ENCODE data around the gene CNKSR1.

The CNKSR1 gene

GRCh38 chr1:26162220-26162709 lies 15.0 kb upstream of the CNKSR1 start:
- TF ChIP-seq FOXM1 (IDR thresholded peaks at IDR 0.05; ENCODE audit: borderline replicate concordance, low read depth) (no peak), EGR1 (IDR thresholded peaks at IDR 0.05) (no peak), REST (IDR thresholded peaks at IDR 0.05; ENCODE audit: low read depth) (no peak), ZBTB7A (IDR thresholded peaks at IDR 0.05; ENCODE audit: low read depth) (no peak), TEAD4 (IDR thresholded peaks at IDR 0.05) (no peak), CEBPB (IDR thresholded peaks at IDR 0.05) (no peak), RAD21 (IDR thresholded peaks at IDR 0.05; ENCODE audit: low read depth) (no peak), NFIC (IDR thresholded peaks at IDR 0.05) (no peak), EP300 (IDR thresholded peaks at IDR 0.05; ENCODE audit: borderline replicate concordance) (no peak), CREB1 (IDR thresholded peaks at IDR 0.05; ENCODE audit: low read depth) (no peak), TAF1 (IDR thresholded peaks at IDR 0.05; ENCODE audit: low read depth) (no peak), YY1 (IDR thresholded peaks at IDR 0.05; ENCODE audit: low read depth) (no peak)
- TF ChIP-seq, protein P1, sequence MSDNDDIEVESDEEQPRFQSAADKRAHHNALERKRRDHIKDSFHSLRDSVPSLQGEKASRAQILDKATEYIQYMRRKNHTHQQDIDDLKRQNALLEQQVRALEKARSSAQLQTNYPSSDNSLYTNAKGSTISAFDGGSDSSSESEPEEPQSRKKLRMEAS (IDR thresholded peaks at IDR 0.05): no peak

GRCh38 chr1:26163684-26164035 lies 13.6 kb upstream of the CNKSR1 start:
- TF ChIP-seq FOXM1 (IDR thresholded peaks at IDR 0.05; ENCODE audit: borderline replicate concordance, low read depth): no peak
- TF ChIP-seq TAF1 (IDR thresholded peaks at IDR 0.05; ENCODE audit: low read depth): no peak
- TF ChIP-seq EP300 (IDR thresholded peaks at IDR 0.05; ENCODE audit: borderline replicate concordance): no peak
- TF ChIP-seq, protein P1 (IDR thresholded peaks at IDR 0.05): no peak
- no peak for TF ChIP-seq YY1 (IDR thresholded peaks at IDR 0.05; ENCODE audit: low read depth)
- TF ChIP-seq CEBPB (IDR thresholded peaks at IDR 0.05): no peak
- no peak for TF ChIP-seq CREB1 (IDR thresholded peaks at IDR 0.05; ENCODE audit: low read depth)
- no peak for TF ChIP-seq REST (IDR thresholded peaks at IDR 0.05; ENCODE audit: low read depth)
- TF ChIP-seq NFIC (IDR thresholded peaks at IDR 0.05): no peak

GRCh38 chr1:26164036-26164860 lies 13.0 kb upstream of the CNKSR1 start:
- TF ChIP-seq YY1 (IDR thresholded peaks at IDR 0.05; ENCODE audit: low read depth) (0 out of 2 replicates have a peak, but pooled peaks have one; percentile 52), USF1 (IDR thresholded peaks at IDR 0.05) (peak; percentile 79), EGR1 (IDR thresholded peaks at IDR 0.05) (no peak), RAD21 (IDR thresholded peaks at IDR 0.05; ENCODE audit: low read depth) (0 out of 2 replicates have a peak, but pooled peaks have one; percentile 8)

GRCh38 chr1:26164861-26165842 lies 12.1 kb upstream of the CNKSR1 start:
- TF ChIP-seq NFIC (IDR thresholded peaks at IDR 0.05) (no peak), FOXM1 (IDR thresholded peaks at IDR 0.05; ENCODE audit: borderline replicate concordance, low read depth) (no peak), YY1 (IDR thresholded peaks at IDR 0.05; ENCODE audit: low read depth) (no peak), RAD21 (IDR thresholded peaks at IDR 0.05; ENCODE audit: low read depth) (no peak)

DNA sequence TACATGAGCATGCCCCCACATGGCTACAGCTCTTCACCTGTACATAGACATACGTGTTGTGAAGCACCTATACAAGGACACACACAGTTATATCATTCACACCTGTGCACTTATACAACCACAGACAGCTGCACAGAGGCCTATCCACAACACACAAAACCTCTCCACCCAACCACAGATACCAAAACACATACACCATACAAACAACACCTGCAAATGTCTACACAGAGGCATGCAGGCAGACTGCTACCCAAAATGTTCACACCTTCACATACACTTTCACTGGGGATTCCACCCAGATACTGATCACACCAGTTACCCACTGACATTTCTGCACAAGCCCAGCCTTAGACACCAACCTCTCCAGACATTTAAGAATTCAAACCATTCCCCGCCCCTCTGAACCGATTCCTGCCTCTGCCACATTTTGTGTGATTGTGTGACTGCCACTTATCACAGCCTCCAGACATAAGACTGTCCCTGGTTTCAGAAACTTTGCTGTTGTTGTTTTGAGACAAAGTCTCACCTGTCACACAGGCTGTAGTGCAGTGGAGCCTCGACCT lies 10.5 kb upstream of the CNKSR1 start:
- TF ChIP-seq USF1 (IDR thresholded peaks at IDR 0.05) (no peak), YY1 (IDR thresholded peaks at IDR 0.05; ENCODE audit: low read depth) (no peak), RAD21 (IDR thresholded peaks at IDR 0.05; ENCODE audit: low read depth) (no peak), NFIC (IDR thresholded peaks at IDR 0.05) (no peak), EGR1 (IDR thresholded peaks at IDR 0.05) (no peak), CEBPB (IDR thresholded peaks at IDR 0.05) (no peak)

Measured in Ishikawa (cell line).